Muscle of leg (tissue), 11 donors: Measurements from ENCODE around the gene ZCRB1. TPM values are rescaled to one million over a fixed set of nuclear protein-coding genes. Genes with fewer than 3 reads are reported as not detected.

Source experiments
- DNase-seq: peaks from one replicate; pipeline ENCODE4 v3.0.0; 2013
- H3K27ac ChIP-seq: one replicate; pipeline ENCODE4 v1.5.1; 2013; ENCODE audit warnings: mild to moderate bottlenecking, low read length, control low read depth
- H3K27me3 ChIP-seq: one replicate; pipeline ENCODE4 v1.6.1; 2013; ENCODE audit warnings: low read length; ENCODE audit not compliant: control insufficient read depth, insufficient read depth
- H3K36me3 ChIP-seq: one replicate; pipeline ENCODE4 v1.6.1; 2013; ENCODE audit warnings: low read length; ENCODE audit not compliant: control insufficient read depth, insufficient read depth
- H3K4me1 ChIP-seq: one replicate; pipeline ENCODE4 v1.6.1; 2013; ENCODE audit warnings: low read length; ENCODE audit not compliant: control insufficient read depth, insufficient read depth
- H3K4me3 ChIP-seq: one replicate; pipeline ENCODE4 v1.5.1; 2013; ENCODE audit warnings: low read length, control low read depth
- H3K9me3 ChIP-seq: replicated peaks from 2 replicates; pipeline ENCODE4 v1.6.1; 2013; ENCODE audit warnings: low read depth, low read length; ENCODE audit not compliant: control insufficient read depth
- WGBS: methylation state at CpG from one replicate; pipeline ENCODE4 v1.1.5; 2013; ENCODE audit warnings: missing lambda C conversion rate; ENCODE audit not compliant: insufficient coverage; 5-methylcytosine and 5-hydroxymethylcytosine counted together
- polyA plus RNA-seq, 8 donors: library from polyadenylated mRNA; unstranded; fragments of 120-200 nt; gene quantifications; one replicate each; pipeline versions ENCODE4 v1.2.1 to v1.2.3, GENCODE V29; 2013; ENCODE audit warnings: inconsistent platforms in 1 of 8, low replicate concordance in 1 of 8; ENCODE audit not compliant: insufficient read length in 8 of 8, insufficient read depth in 1 of 8
- total RNA-seq: library from RNA; stranded (reverse); fragments of 120-200 nt; gene quantifications from one replicate; pipeline ENCODE4 v1.2.4, GENCODE V29; 2013

ZCRB1 gene
- total and polyA plus RNA-seq, 9 donors = 67.5 to 92.2 (median 78.4) TPM

DNA sequence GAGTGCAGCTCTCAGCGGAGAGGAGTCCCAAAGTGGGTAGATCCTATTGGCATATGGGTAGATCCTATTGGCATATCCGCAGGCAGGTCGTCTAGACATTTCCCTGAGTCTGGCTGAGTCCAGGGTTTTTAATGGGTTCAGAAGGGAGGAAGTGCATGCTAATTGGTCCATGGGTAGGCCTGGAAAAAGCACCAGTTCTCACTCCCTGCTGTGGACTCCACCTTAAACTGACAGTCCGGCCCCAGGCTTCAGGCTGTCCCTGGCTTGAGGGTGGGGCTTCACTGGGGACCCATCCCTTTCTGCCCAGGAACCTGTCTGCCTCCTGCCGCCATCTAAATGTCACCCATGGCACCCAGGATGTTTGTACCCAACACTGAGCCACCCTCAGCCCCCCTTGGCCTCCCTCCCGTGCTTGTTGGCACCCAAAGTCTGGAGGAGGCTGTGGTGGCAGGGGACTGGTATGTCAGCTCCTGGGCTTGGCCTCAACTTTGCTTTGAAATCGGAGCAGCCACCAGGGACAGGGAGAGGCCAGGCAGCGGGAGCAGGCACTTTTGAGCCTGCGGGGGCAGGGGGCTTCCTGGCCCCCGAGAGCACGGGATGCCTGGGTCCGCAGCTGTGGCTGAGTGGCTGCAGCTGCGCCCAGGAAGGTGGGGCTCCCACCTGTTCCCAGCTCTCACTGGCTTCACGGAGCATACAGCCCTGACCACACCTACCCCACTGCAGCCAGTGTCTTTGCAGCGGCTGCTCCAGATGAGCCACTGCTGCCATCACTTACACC is 58.3 kb downstream of the ZCRB1 start:
- 54% methylated on average over 8 of the region's 15 CpGs for WGBS
- Histone ChIP-seq H3K4me1 (peaks cover 6% of the 10 kb centered on the region), H3K36me3 (no peaks in the 10 kb centered on the region), H3K9me3 (no peaks in the 10 kb centered on the region), H3K27me3 (no peaks in the 10 kb centered on the region), H3K4me3 (no peak overlapping the region), H3K27ac (peak overlapping the region; percentile 40)
- peak; percentile 25 for DNase-seq

DNA sequence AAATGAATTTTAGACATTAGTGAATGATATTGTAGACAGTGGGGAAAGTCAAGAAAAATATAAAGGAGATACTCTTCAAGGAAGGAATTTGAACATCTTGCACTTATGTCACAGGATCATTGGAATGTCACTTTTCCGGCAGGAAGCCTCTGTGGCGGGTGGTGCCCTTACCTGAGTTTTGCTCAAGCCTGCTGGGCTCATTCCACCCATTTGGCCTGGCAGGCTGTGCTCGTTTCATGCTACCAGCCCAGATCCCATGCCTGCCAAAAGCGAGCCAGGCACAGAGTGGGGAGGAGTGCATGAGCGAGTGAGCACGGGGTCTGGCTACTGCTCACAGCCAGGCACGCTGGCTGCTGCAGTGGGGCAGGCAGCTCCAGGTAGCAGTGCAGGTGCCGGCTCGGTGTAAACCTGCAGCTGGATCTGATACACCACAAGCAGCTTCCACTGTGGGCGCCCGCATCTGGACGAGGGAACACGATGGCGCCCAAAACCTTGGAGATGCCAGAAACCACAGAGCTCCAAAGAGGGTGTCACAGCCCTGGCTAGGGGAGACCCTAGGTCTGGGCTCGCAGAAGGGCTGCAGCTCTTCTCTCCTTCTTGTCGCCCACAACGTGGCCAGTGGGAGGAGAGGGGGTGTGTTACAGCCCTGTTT is 59.2 kb downstream of the ZCRB1 start:
- H3K4me1 ChIP-seq = peaks cover 6% of the 10 kb centered on the region
- H3K4me3 ChIP-seq = no peak overlapping the region
- WGBS = 93% methylated on average over 13 of the region's 17 CpGs
- no peaks in the 10 kb centered on the region for H3K36me3 ChIP-seq
- no peaks in the 10 kb centered on the region for H3K9me3 ChIP-seq
- H3K27me3 ChIP-seq = no peaks in the 10 kb centered on the region
- DNase-seq = no peak
- H3K27ac ChIP-seq = no peak overlapping the region

DNA sequence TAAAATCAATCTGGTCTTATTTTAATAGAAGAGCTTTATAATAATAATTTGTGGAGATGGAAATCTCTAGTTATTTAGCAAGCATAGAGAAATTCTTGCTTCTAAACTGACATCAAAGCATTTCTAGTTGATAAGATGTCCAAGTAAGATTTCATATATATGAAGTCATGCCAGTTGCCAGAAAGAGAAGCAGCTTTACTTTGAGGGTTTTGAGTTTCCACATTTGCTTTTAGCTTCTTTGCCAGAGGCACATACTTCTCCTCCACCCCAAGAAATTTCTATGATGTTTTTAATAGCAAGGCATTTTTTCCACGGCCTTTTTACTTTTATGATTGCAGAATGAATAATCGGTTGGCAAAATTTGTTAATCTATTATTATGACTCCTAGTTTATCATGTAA is 63.6 kb downstream of the ZCRB1 start:
- no peak overlapping the region for H3K4me3 ChIP-seq
- no peak overlapping the region for H3K27ac ChIP-seq
- no peaks in the 10 kb centered on the region for H3K9me3 ChIP-seq
- DNase-seq = no peak
- no peaks in the 10 kb centered on the region for H3K27me3 ChIP-seq
- no peaks in the 10 kb centered on the region for H3K4me1 ChIP-seq
- WGBS = no CpG with 5 or more reads among the region's 2 CpGs
- no peaks in the 10 kb centered on the region for H3K36me3 ChIP-seq

Other genes starting within 250 kb of the ZCRB1 start
- gene GXYLT1, start 181.2 kb downstream of the ZCRB1 start, total RNA-seq = 12.0 TPM
- gene GXYLT1, start 181.2 kb downstream of the ZCRB1 start, polyA plus RNA-seq = 10 to 100 TPM in 7 of 8 donors, 1 to 10 TPM in 1; 9.4 to 22.0 (median 15.5) TPM
- gene YAF2, start 87.8 kb downstream of the ZCRB1 start, total RNA-seq = 33.2 TPM
- gene YAF2, start 87.8 kb downstream of the ZCRB1 start, polyA plus RNA-seq = 10 to 100 TPM; 21.7 to 28.2 (median 24.9) TPM
- gene PPHLN1, start 73 bp upstream of the ZCRB1 start, total RNA-seq = 57.5 TPM
- 10 to 100 TPM; 52.4 to 62.5 (median 57.6) TPM for gene PPHLN1, start 73 bp upstream of the ZCRB1 start, polyA plus RNA-seq